ENCODE results near the gene RASL12. TPM values are rescaled to one million over a fixed set of nuclear protein-coding genes. Genes with fewer than 3 reads are reported as not detected.
"Not testable (repeated sequence)": the region's sequence is repeated elsewhere in the genome, so short reads cannot be mapped to it uniquely, and the experiment has no call there.

Gene RASL12
- total and polyA plus RNA-seq, 11 donors: 8.3 to 35.0 (median 13.3) TPM

GRCh38 chr15:65044724-65045481, 22.9 kb downstream of the RASL12 start, which contains the start of gene SLC51B:
Gene SLC51B, plus strand, starts transcription at chr15:65045387. Its CDS starts 4,618 bp downstream, at chr15:65050005.
- Histone ChIP-seq H3K4me1 (peaks cover 0 to 28% (median 9%) of the 10 kb centered on the region in 12 donors), H3K27ac (peak within 1 kb of the TSS in 2 of 12 donors; percentile 1 to 3), H3K27me3 (no peaks in the 10 kb centered on the region), H3K4me3 (no peak within 1 kb of the TSS), H3K9me3 (no peaks in the 10 kb centered on the region), H3K36me3 (no peaks in the 10 kb centered on the region)
- ATAC-seq (peak; percentile 60 to 89 (median 84)), DNase-seq (peak in 4 of 5 donors; percentile 49 to 88 (median 70))
- intact Hi-C loops (cut with DNase I): loop anchor here in 1 of 10 donors (10.0 kb wide), 1 partner anchor 230 kb away; no protein-coding TSS in a partner anchor
- 75 to 80% (median 79%) methylated on average over 5 to 7 of the region's 7 CpGs for WGBS, 4 donors
- TF ChIP-seq POLR2A (IDR thresholded peaks at IDR 0.05) (no peak), CTCF (IDR thresholded peaks at IDR 0.05) (no peak)

GRCh38 chr15:65044218-65044617, 23.6 kb downstream of the RASL12 start:
- peaks cover 0 to 23% (median 3%) of the 10 kb centered on the region in 12 donors for H3K4me1 ChIP-seq
- DNase-seq (peak in 1 of 5 donors; percentile 59), ATAC-seq (peak in 3 of 4 donors; percentile 29 to 73 (median 44))
- H3K36me3 ChIP-seq, H3K27me3 ChIP-seq, H3K4me3 ChIP-seq, H3K27ac ChIP-seq, H3K9me3 ChIP-seq: not testable (repeated sequence)
- 79 to 84% (median 82%) methylated on average over 5 of the region's 5 CpGs for WGBS, 4 donors
- intact Hi-C loops (cut with DNase I): loop anchor here in 1 of 10 donors (10.0 kb wide), 1 partner anchor 231 kb away; no protein-coding TSS in a partner anchor

- Histone ChIP-seq H3K36me3 (no peaks in the 10 kb centered on the region), H3K4me1 (peaks cover 0 to 17% (median 0%) of the 10 kb centered on the region in 12 donors), H3K27me3 (no peaks in the 10 kb centered on the region), H3K4me3 (no peak overlapping the region), H3K27ac (peak overlapping the region in 1 of 12 donors; percentile 46), H3K9me3 (no peaks in the 10 kb centered on the region)
- 46 to 74% (median 60%) methylated on average over 4 of the region's 4 CpGs for WGBS, 4 donors
- TF ChIP-seq POLR2A (IDR thresholded peaks at IDR 0.05) (no peak), CTCF (IDR thresholded peaks at IDR 0.05) (no peak)
- ATAC-seq (no peak), DNase-seq (no peak)
- intact Hi-C loops (cut with DNase I): loop anchor here in 1 of 10 donors (10.0 kb wide), 1 partner anchor 232 kb away; no protein-coding TSS in a partner anchor
Observed at GRCh38 chr15:65042776-65043327, 24.9 kb downstream of the RASL12 start.

- DNase-seq: no peak
- no peaks in the 10 kb centered on the region for H3K9me3 ChIP-seq
- H3K27me3 ChIP-seq: no peaks in the 10 kb centered on the region
- H3K4me1 ChIP-seq: peaks cover 0 to 17% (median 0%) of the 10 kb centered on the region in 12 donors
- TF ChIP-seq POLR2A (IDR thresholded peaks at IDR 0.05): no peak
- TF ChIP-seq CTCF (IDR thresholded peaks at IDR 0.05): no peak
- WGBS, 4 donors: 93 to 97% (median 95%) methylated on average over 2 of the region's 2 CpGs
- no peaks in the 10 kb centered on the region for H3K36me3 ChIP-seq
- intact Hi-C loops (cut with DNase I): loop anchor here in 1 of 10 donors (10.0 kb wide), 1 partner anchor 233 kb away; no protein-coding TSS in a partner anchor
- no peak overlapping the region for H3K27ac ChIP-seq
- H3K4me3 ChIP-seq: no peak overlapping the region
- no peak for ATAC-seq
Observed at GRCh38 chr15:65041787-65042186, 26.0 kb downstream of the RASL12 start.
